HEK293 (cell line): ENCODE data around the gene MAP3K7CL.

Source experiments
- CTCF ChIA-PET: fragments of 350-600 bp; formaldehyde crosslinking; extraction: SDS; loops from one replicate; lab custom pipeline; 2021; ENCODE audit warnings: antibody characterized with exemption; lab: Yijun Ruan, JAX
- POLR2A ChIA-PET: fragments of 300-600 bp; formaldehyde crosslinking; extraction: SDS; loops from one replicate; lab custom pipeline; 2020; ENCODE audit warnings: antibody characterized with exemption, inconsistent platforms; lab: Yijun Ruan, JAX
- H3K27ac ChIP-seq: fragments of 200-500 bp; sonication (Bioruptor generic); 2 replicates; pipeline ENCODE4 v1.5.1; 2014; ENCODE audit warnings: low read depth, low read length, control low read depth, inconsistent platforms; ENCODE audit errors: extremely low read depth
- H3K36me3 ChIP-seq, 2 experiments: fragments of 200-500 bp in 1 of 2; sonication (Bioruptor generic) in 1 of 2; 1 replicate in 1 of 2; 2 replicates in 1 of 2; pipeline ENCODE4 v1.5.1; 2014 to 2017; ENCODE audit warnings: inconsistent platforms in 2 of 2, low read length in 2 of 2; ENCODE audit not compliant: control insufficient read depth in 2 of 2, insufficient read depth in 1 of 2
- H3K4me1 ChIP-seq: fragments of 200-500 bp; sonication (Bioruptor generic); 2 replicates; pipeline ENCODE4 v1.5.1; 2014; ENCODE audit warnings: mild to moderate bottlenecking, low read length, inconsistent platforms; ENCODE audit not compliant: control insufficient read depth, insufficient read depth
- H3K4me3 ChIP-seq: 2 replicates; pipeline ENCODE4 v1.5.1; 2011; ENCODE audit warnings: low read depth, mild to moderate bottlenecking, control low read depth, low read length, moderate library complexity
- H3K9me3 ChIP-seq: fragments of 200-500 bp; sonication (Bioruptor generic); 2 replicates; pipeline ENCODE4 v1.5.1; 2014; ENCODE audit warnings: low read depth, low read length, inconsistent platforms; ENCODE audit not compliant: control insufficient read depth, insufficient read depth
- BCL11B ChIP-seq: fragments of 450-650 bp; formaldehyde crosslinking; IDR thresholded peaks from 2 replicates; pipeline ENCODE4 v1.5.1; 2016; ENCODE audit warnings: low read depth, missing biosample characterization, missing genetic modification characterization
- KLF16 ChIP-seq: fragments of 450-650 bp; formaldehyde crosslinking; IDR thresholded peaks from 2 replicates; pipeline ENCODE4 v1.5.1; 2017; ENCODE audit warnings: missing biosample characterization, missing genetic modification characterization
- KLF7 ChIP-seq: fragments of 450-650 bp; formaldehyde crosslinking; IDR thresholded peaks from 2 replicates; pipeline ENCODE4 v1.5.1; 2016; ENCODE audit warnings: missing biosample characterization, missing genetic modification characterization, borderline replicate concordance
- OSR2 ChIP-seq: fragments of 450-650 bp; formaldehyde crosslinking; IDR thresholded peaks from 2 replicates; pipeline ENCODE4 v1.5.1; 2016; ENCODE audit warnings: missing biosample characterization, missing genetic modification characterization
- PRDM6 ChIP-seq: fragments of 450-650 bp; formaldehyde crosslinking; IDR thresholded peaks from 2 replicates; pipeline ENCODE4 v1.5.1; 2017; ENCODE audit warnings: missing biosample characterization, missing genetic modification characterization
- WT1 ChIP-seq: fragments of 450-650 bp; formaldehyde crosslinking; IDR thresholded peaks from 2 replicates; pipeline ENCODE4 v1.5.1; 2016; ENCODE audit warnings: missing biosample characterization, missing genetic modification characterization
- ZBTB17 ChIP-seq: fragments of 450-650 bp; formaldehyde crosslinking; IDR thresholded peaks from 2 replicates; pipeline ENCODE4 v1.5.1; 2016; ENCODE audit warnings: missing biosample characterization, missing genetic modification characterization
- ZBTB48 ChIP-seq: fragments of 450-650 bp; formaldehyde crosslinking; IDR thresholded peaks from 2 replicates; pipeline ENCODE4 v1.5.1; 2016; ENCODE audit warnings: missing biosample characterization, missing genetic modification characterization
- ZFHX2 ChIP-seq: fragments of 450-650 bp; formaldehyde crosslinking; conservative IDR thresholded peaks from 2 replicates; pipeline ENCODE4 v1.5.1; 2016; ENCODE audit warnings: missing biosample characterization, missing genetic modification characterization
- ZFP37 ChIP-seq: fragments of 450-650 bp; formaldehyde crosslinking; IDR thresholded peaks from 2 replicates; pipeline ENCODE4 v1.5.1; 2016; ENCODE audit warnings: missing biosample characterization, missing genetic modification characterization
- ZNF335 ChIP-seq: fragments of 450-650 bp; formaldehyde crosslinking; conservative IDR thresholded peaks from 2 replicates; pipeline ENCODE4 v1.5.1; 2016; ENCODE audit warnings: missing biosample characterization, missing genetic modification characterization
- ZNF391 ChIP-seq: fragments of 450-650 bp; formaldehyde crosslinking; IDR thresholded peaks from 2 replicates; pipeline ENCODE4 v1.5.1; 2016; ENCODE audit warnings: low read depth, missing biosample characterization, missing genetic modification characterization, borderline replicate concordance
- ZNF426 ChIP-seq: fragments of 450-650 bp; formaldehyde crosslinking; IDR thresholded peaks from 2 replicates; pipeline ENCODE4 v1.5.1; 2017; ENCODE audit warnings: missing biosample characterization, missing genetic modification characterization, mild to moderate bottlenecking, inconsistent platforms, moderate library complexity
- ZNF501 ChIP-seq: fragments of 450-650 bp; formaldehyde crosslinking; IDR thresholded peaks from 2 replicates; pipeline ENCODE4 v1.5.1; 2016; ENCODE audit warnings: missing biosample characterization, missing genetic modification characterization
- ZNF513 ChIP-seq: fragments of 450-650 bp; IDR thresholded peaks from 2 replicates; pipeline ENCODE4 v1.5.1; 2018; ENCODE audit warnings: missing biosample characterization, missing genetic modification characterization
- ZNF514 ChIP-seq: fragments of 450-650 bp; formaldehyde crosslinking; IDR thresholded peaks from 2 replicates; pipeline ENCODE4 v1.5.1; 2016; ENCODE audit warnings: missing biosample characterization, missing genetic modification characterization
- ZNF544 ChIP-seq: fragments of 450-650 bp; formaldehyde crosslinking; IDR thresholded peaks from 2 replicates; pipeline ENCODE4 v1.5.0; 2017; ENCODE audit warnings: missing biosample characterization, missing genetic modification characterization
- ZNF560 ChIP-seq: fragments of 450-650 bp; formaldehyde crosslinking; IDR thresholded peaks from 2 replicates; pipeline ENCODE4 v1.5.1; 2017; ENCODE audit warnings: missing biosample characterization, missing genetic modification characterization, borderline replicate concordance
- ZNF580 ChIP-seq: fragments of 450-650 bp; formaldehyde crosslinking; IDR thresholded peaks from 2 replicates; pipeline ENCODE4 v1.5.1; 2016; ENCODE audit warnings: missing biosample characterization, missing genetic modification characterization
- ZNF629 ChIP-seq: fragments of 450-650 bp; formaldehyde crosslinking; IDR thresholded peaks from 2 replicates; pipeline ENCODE4 v1.5.1; 2017; ENCODE audit warnings: missing biosample characterization, missing genetic modification characterization
- ZNF654 ChIP-seq: fragments of 450-650 bp; formaldehyde crosslinking; IDR thresholded peaks from 2 replicates; pipeline ENCODE4 v1.5.1; 2016; ENCODE audit warnings: low read depth, missing biosample characterization, missing genetic modification characterization
- ZNF830 ChIP-seq: fragments of 450-650 bp; IDR thresholded peaks from 2 replicates; pipeline ENCODE4 v1.5.0; 2018; ENCODE audit warnings: missing biosample characterization, missing genetic modification characterization, low read depth, mild to moderate bottlenecking, moderate library complexity
- ZXDB ChIP-seq: fragments of 450-650 bp; formaldehyde crosslinking; IDR thresholded peaks from 2 replicates; pipeline ENCODE4 v1.5.1; 2016; ENCODE audit warnings: missing biosample characterization, missing genetic modification characterization
- TF ChIP-seq, protein P1 (sequence below): fragments of 450-650 bp; formaldehyde crosslinking; IDR thresholded peaks from 2 replicates; pipeline ENCODE4 v1.5.1; 2017; ENCODE audit warnings: missing biosample characterization, mild to moderate bottlenecking, missing genetic modification characterization, moderate library complexity
- TF ChIP-seq, protein P2 (sequence below): fragments of 450-650 bp; formaldehyde crosslinking; IDR thresholded peaks from 2 replicates; pipeline ENCODE4 v1.5.1; 2017; ENCODE audit warnings: missing biosample characterization, missing genetic modification characterization

The MAP3K7CL gene

DNA sequence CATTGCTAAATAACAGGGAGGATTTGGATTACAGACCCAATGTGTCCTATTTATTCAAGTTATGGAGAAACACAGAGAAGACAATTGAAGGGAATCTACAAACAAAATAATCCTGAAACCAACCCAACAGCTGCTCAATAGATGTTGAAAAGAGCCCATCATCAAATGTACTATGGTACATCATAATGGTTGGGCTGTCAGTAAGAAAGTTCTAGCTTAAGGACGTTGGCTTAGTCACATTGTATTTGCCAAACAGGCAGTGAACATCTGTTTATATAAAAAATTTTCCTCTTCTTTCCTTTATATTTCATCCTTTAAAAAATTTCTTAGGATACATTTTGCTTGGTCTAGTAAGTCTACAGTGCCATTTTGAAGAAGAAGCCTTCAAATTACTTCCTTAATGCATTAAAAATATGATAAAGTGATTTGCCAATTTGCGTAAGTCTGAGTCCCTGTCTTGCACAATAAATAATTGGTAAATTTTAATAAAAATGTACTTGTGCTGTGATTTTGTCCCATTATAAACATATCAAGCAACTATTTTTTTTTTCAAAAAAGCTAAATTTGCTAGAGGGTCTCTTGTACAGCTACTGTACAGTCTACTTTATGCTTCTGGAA is 14.4 kb downstream of the MAP3K7CL start:
- CTCF ChIA-PET: interaction anchor here (0.5 to 1.6 kb wide), 5 partner anchors 9 to 562 kb away, joined by 3 to 6 read pairs (median 4); no protein-coding TSS in a partner anchor
- H3K36me3 ChIP-seq: peaks cover 0 to 6% of the 10 kb centered on the region in 2 experiments; a peak in 1 of 3 replicates
- TF ChIP-seq, protein P1, sequence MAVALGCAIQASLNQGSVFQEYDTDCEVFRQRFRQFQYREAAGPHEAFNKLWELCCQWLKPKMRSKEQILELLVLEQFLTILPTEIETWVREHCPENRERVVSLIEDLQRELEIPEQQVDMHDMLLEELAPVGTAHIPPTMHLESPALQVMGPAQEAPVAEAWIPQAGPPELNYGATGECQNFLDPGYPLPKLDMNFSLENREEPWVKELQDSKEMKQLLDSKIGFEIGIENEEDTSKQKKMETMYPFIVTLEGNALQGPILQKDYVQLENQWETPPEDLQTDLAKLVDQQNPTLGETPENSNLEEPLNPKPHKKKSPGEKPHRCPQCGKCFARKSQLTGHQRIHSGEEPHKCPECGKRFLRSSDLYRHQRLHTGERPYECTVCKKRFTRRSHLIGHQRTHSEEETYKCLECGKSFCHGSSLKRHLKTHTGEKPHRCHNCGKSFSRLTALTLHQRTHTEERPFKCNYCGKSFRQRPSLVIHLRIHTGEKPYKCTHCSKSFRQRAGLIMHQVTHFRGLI (tag by site-specific recombination): 0 out of 2 replicates have a peak, but pooled peaks have one; percentile 19
- TF ChIP-seq ZFP37: no peak
- H3K9me3 ChIP-seq: no peaks in the 10 kb centered on the region
- no peak overlapping the region for H3K4me3 ChIP-seq
- 0 out of 2 replicates have a peak, but pooled peaks cover 3% of the 10 kb centered on the region for H3K4me1 ChIP-seq
- POLR2A ChIA-PET: no interaction called here
- no peak overlapping the region for H3K27ac ChIP-seq

DNA sequence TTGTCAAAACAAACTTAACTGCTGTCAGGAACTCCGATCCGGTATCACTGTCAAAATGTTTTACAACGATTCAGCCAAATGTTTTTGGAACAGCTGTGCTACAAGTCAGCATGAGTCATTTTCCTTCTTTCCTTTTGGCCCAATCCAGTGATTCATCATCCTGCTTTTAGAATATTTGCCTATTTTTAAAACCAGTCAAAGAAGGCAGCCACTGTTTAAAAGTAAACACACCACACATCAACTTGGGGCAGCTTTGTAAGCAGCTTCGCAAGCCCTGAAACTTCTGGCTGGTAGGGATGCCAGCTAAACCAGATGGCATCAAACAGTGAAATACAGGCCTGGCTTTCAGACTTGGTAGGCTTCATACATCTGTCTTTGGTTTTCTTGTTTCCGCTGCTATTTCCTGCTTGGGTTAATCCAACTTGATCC is 14.9 kb downstream of the MAP3K7CL start:
- Histone ChIP-seq H3K36me3 (peaks cover 0 to 6% of the 10 kb centered on the region in 2 experiments; a peak in 1 of 3 replicates), H3K9me3 (no peaks in the 10 kb centered on the region), H3K4me1 (0 out of 2 replicates have a peak, but pooled peaks cover 3% of the 10 kb centered on the region), H3K4me3 (no peak overlapping the region), H3K27ac (no peak overlapping the region)
- TF ChIP-seq ZBTB17 (tag by site-specific recombination) (peak; percentile 74), ZNF426 (no peak), ZNF629 (tag by site-specific recombination) (no peak), KLF7 (tag by site-specific recombination) (no peak), ZNF335 (no peak), ZNF580 (tag by site-specific recombination) (no peak), ZNF654 (no peak), ZNF544 (tag by site-specific recombination) (no peak), OSR2 (tag by site-specific recombination) (peak; percentile 61; the same call in 1 of the 2 replicates)
- POLR2A ChIA-PET: no interaction called here
- CTCF ChIA-PET: interaction anchor here (0.5 to 1.6 kb wide), 8 partner anchors 10 to 561 kb away, joined by 3 to 9 read pairs (median 4); no protein-coding TSS in a partner anchor

GRCh38 chr21:29145852-29146453 is 15.5 kb downstream of the MAP3K7CL start:
- POLR2A ChIA-PET: no interaction called here
- no peak overlapping the region for H3K27ac ChIP-seq
- H3K36me3 ChIP-seq: peaks cover 0 to 6% of the 10 kb centered on the region in 2 experiments; a peak in 1 of 3 replicates
- CTCF ChIA-PET: interaction anchor here (0.7 to 1.6 kb wide), 6 partner anchors 9 to 231 kb away, joined by 3 to 9 read pairs (median 4); no protein-coding TSS in a partner anchor
- no peak overlapping the region for H3K4me3 ChIP-seq
- 0 out of 2 replicates have a peak, but pooled peaks cover 3% of the 10 kb centered on the region for H3K4me1 ChIP-seq
- H3K9me3 ChIP-seq: no peaks in the 10 kb centered on the region
- TF ChIP-seq ZNF560 (tag by site-specific recombination) (no peak), WT1 (tag by site-specific recombination) (no peak), ZFHX2 (tag by site-specific recombination) (no peak), ZNF830 (tag by site-specific recombination) (no peak), KLF16 (tag by site-specific recombination) (no peak), ZBTB48 (tag by site-specific recombination) (no peak), PRDM6 (no peak), ZXDB (tag by site-specific recombination) (no peak), ZNF513 (tag by site-specific recombination) (no peak), ZNF501 (tag by site-specific recombination) (no peak), ZNF391 (no peak), BCL11B (no peak), ZNF514 (tag by site-specific recombination) (no peak)
- TF ChIP-seq, protein P2, sequence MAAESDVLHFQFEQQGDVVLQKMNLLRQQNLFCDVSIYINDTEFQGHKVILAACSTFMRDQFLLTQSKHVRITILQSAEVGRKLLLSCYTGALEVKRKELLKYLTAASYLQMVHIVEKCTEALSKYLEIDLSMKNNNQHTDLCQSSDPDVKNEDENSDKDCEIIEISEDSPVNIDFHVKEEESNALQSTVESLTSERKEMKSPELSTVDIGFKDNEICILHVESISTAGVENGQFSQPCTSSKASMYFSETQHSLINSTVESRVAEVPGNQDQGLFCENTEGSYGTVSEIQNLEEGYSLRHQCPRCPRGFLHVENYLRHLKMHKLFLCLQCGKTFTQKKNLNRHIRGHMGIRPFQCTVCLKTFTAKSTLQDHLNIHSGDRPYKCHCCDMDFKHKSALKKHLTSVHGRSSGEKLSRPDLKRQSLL (tag by site-specific recombination): no peak
